Gastroesophageal sphincter (tissue), 3 donors: ENCODE measurements around the gene LSM2.

Source experiments
- CTCF ChIP-seq, 4 experiments: fragments of 200-600 bp in 2 of 4; fragments of 450-650 bp in 2 of 4; sonication (generic) in 1 of 4; IDR thresholded peaks; one replicate each; pipeline ENCODE4 v1.5.1; 2017 to 2019; ENCODE audit warnings: antibody characterized with exemption in 4 of 4, mild to moderate bottlenecking in 2 of 4, moderate library complexity in 2 of 4
- EP300 ChIP-seq: sonication (generic); formaldehyde crosslinking; IDR thresholded peaks from one replicate; pipeline ENCODE4 v1.6.1; 2017; ENCODE audit warnings: antibody characterized with exemption, mild to moderate bottlenecking
- POLR2A ChIP-seq, 2 donors: fragments of 450-650 bp; IDR thresholded peaks; one replicate each; pipeline ENCODE4 v1.6.1; 2017; ENCODE audit warnings: antibody characterized with exemption in 2 of 2, mild to moderate bottlenecking in 2 of 2, moderate library complexity in 1 of 2
- POLR2AphosphoS5 ChIP-seq: sonication (generic); formaldehyde crosslinking; IDR thresholded peaks from one replicate; pipeline ENCODE4 v1.6.1; 2017; ENCODE audit warnings: antibody characterized with exemption

- TF ChIP-seq CTCF (IDR thresholded peaks at IDR 0.05) (no peak), POLR2A (IDR thresholded peaks at IDR 0.05) (no peak), EP300 (no peak), POLR2AphosphoS5 (no peak)
Observed at GRCh38 chr6:31830886-31831335, 24.1 kb upstream of the LSM2 start.
